Activated T-cell treated with anti-CD3 and anti-CD28 coated beads, Interleukin-2, amount 50 U/mL, for 72 hours (primary cell): ENCODE measurements around the gene UBE2E2. TPM values are rescaled to one million over a fixed set of nuclear protein-coding genes. Genes with fewer than 3 reads are reported as not detected.
A peak's percentile ranks its signal among the peaks of the same experiment; 100 is the strongest.

ENCODE experiments used
- ATAC-seq, 2 donors: fragments of 150-1000 bp; cut with Tn5 transposase; replicated peaks in 1 of 2; 2 replicates each; pipeline ENCODE4 v1.10.0; 2021; ENCODE audit warnings: moderate library complexity in 2 of 2, mild to moderate bottlenecking in 1 of 2
- DNase-seq, 2 donors: peaks; one replicate each; pipeline ENCODE4 v3.0.0; 2021 to 2022; ENCODE audit warnings: mixed read lengths in 1 of 2
- H3K27ac Mint-ChIP-seq: one replicate; pipeline ENCODE4 v1.8.0; 2022; ENCODE audit warnings: mild to moderate bottlenecking, moderate library complexity, mixed read lengths
- H3K27me3 Mint-ChIP-seq: one replicate; pipeline ENCODE4 v1.8.0; 2022; ENCODE audit warnings: low read depth, mixed read lengths
- H3K36me3 Mint-ChIP-seq, 2 donors: one replicate each; pipeline ENCODE4 v1.8.0; 2022; ENCODE audit warnings: mixed read lengths in 2 of 2, mild to moderate bottlenecking in 1 of 2; ENCODE audit not compliant: insufficient read depth in 2 of 2
- H3K4me1 Mint-ChIP-seq: one replicate; pipeline ENCODE4 v1.8.0; 2022; ENCODE audit warnings: low read depth, mixed read lengths
- H3K4me3 Mint-ChIP-seq, 2 donors: one replicate each; pipeline ENCODE4 v1.8.0; 2022; ENCODE audit warnings: mild to moderate bottlenecking in 2 of 2, mixed read lengths in 2 of 2, moderate library complexity in 2 of 2
- H3K9me3 Mint-ChIP-seq, 2 donors: one replicate each; pipeline ENCODE4 v1.8.0; 2022; ENCODE audit warnings: mixed read lengths in 2 of 2
- total RNA-seq, 2 donors: library from RNA; stranded (reverse); gene quantifications; one replicate each; pipeline ENCODE4 v1.2.3, GENCODE V29; 2022

UBE2E2 gene
- total RNA-seq, 2 donors from 2014 or later, result 11.8 to 11.9 TPM

DNA sequence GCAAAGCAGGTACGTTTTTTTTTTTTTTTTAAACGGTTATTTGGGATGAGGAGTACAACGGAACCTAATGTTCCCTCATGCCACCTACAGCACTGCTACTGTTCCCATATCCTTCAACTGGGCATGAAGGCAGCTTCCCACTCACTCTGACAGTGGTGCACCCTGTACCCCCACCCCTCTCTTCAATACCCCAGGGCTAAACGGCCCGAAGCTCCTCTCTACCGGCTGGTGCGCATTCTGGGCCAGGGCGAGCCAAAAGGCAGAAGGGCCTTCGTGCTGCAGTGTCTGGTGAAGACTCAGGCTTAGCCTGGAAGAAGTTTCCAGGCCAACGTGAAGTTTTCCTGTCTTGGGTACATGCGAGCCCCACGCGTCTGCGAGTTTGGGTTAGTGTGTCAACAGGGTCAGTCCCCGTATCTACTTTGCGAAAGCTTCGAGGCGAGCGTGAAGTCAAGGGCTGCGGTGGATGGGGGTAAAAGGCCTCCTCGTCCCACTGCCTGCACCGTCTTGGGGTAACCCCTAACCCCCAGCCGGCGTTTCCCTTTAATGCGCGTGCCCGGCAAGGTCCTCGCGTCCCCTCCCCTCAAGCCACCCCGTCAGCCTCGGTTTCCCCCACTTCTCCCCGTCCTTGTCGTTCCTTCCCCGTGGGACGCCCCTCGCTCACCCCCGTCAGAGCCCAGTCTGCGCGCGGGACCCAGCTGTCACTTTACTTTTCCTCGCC, 765 bp upstream of the UBE2E2 start:
- Mint-ChIP-seq H3K36me3 (peaks cover 0 to 7% of the 10 kb centered on the region in 2 donors), H3K4me1 (peaks cover 22% of the 10 kb centered on the region), H3K4me3 (peak overlapping the region; percentile 76 to 82), H3K27me3 (peaks cover 18% of the 10 kb centered on the region), H3K27ac (no peak overlapping the region), H3K9me3 (no peaks in the 10 kb centered on the region)
- ATAC-seq (peak; percentile 47 to 57), DNase-seq (no peak)

DNA sequence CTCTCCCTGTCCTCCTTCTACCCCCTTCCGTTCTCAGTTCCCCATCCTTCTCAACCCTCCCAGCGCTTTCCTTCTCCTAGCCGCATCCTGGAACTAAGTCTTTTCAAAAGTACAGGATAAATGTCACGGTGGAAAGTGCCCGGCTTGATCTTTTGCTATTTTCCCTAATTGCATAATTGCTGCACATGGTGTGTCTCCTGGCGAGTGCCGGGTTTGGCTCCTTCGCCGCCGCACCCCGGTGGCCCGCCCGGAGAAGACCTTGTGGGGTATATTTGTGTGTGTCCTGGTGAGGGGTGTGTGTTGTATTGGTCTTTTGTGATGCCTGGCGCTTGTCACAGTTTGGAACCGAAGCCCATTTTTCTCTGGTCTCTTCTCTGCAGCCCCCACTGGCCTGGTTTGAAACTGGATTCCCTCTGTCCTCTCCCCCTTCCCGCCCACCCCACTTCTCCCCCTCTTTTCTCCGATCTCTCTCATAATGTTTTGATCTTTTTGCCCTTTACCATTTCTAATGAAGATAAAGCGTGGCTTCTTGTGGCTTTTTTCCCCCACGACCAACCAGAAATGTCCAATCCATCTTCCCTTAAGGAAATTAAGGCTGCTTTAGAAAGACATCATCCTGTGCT, 692 bp downstream of the UBE2E2 start:
- no peak for ATAC-seq
- H3K27ac Mint-ChIP-seq, result peak overlapping the region; percentile 61

DNA sequence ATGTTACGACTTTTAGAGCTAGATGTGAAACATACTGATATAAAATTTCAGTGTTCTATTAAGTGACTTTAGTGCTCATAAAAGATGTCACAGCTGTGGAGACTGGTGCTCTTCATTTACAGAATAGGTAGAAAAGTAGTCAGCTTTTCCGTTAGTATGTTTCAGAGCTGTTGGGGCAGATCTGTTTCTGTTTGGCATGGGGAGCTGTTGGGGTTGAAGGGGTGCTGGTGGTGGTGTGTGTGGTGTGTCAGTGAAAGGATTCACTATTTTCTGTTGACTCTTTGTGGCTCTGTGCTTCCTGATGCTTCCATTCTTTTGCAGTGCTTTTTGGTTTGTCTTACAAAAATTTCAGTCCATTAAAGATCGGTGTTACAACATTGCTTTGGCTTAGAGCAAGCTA, 3.2 kb downstream of the UBE2E2 start:
- H3K4me3 Mint-ChIP-seq, result no peak overlapping the region
- peaks cover 0 to 12% of the 10 kb centered on the region in 2 donors for H3K36me3 Mint-ChIP-seq
- H3K4me1 Mint-ChIP-seq, result peaks cover 42% of the 10 kb centered on the region
- peak overlapping the region; percentile 12 for H3K27ac Mint-ChIP-seq
- H3K9me3 Mint-ChIP-seq, result no peaks in the 10 kb centered on the region
- peak in 1 of 2 donors; percentile 23 for ATAC-seq
- DNase-seq, result peak; percentile 2 to 32
- peaks cover 5% of the 10 kb centered on the region for H3K27me3 Mint-ChIP-seq

More for the DNA sequence above, 692 bp downstream of the UBE2E2 start:
- H3K4me1 Mint-ChIP-seq, result peaks cover 28% of the 10 kb centered on the region
- H3K36me3 Mint-ChIP-seq, result peaks cover 0 to 7% of the 10 kb centered on the region in 2 donors
- peak overlapping the region; percentile 87 to 91 for H3K4me3 Mint-ChIP-seq
- DNase-seq, result peak; percentile 10 to 18
- peaks cover 18% of the 10 kb centered on the region for H3K27me3 Mint-ChIP-seq
- H3K9me3 Mint-ChIP-seq, result no peaks in the 10 kb centered on the region

DNA sequence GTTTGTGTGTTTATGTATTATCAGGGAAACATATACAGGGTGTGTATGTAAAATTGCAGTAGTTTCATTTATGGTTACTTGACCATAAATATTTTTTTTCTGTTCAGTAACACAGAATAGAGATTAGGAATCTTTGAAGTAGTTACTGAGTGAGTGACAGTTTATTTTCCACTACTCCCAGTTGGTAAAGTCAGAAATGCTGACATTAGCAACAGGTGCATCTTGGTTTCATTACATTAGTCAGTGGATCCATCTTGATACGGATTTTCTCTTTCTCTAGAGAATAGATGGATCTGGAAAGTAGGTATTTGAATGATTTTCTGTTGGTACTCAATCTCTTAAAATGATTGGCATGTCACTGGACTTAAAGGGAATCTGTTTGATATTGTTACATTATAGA, 6.0 kb downstream of the UBE2E2 start:
- Mint-ChIP-seq H3K4me1 (peaks cover 36% of the 10 kb centered on the region), H3K27ac (no peak overlapping the region), H3K9me3 (no peaks in the 10 kb centered on the region), H3K36me3 (peaks cover 0 to 6% of the 10 kb centered on the region in 2 donors), H3K4me3 (no peak overlapping the region), H3K27me3 (no peaks in the 10 kb centered on the region)
- ATAC-seq (no peak), DNase-seq (no peak)

DNA sequence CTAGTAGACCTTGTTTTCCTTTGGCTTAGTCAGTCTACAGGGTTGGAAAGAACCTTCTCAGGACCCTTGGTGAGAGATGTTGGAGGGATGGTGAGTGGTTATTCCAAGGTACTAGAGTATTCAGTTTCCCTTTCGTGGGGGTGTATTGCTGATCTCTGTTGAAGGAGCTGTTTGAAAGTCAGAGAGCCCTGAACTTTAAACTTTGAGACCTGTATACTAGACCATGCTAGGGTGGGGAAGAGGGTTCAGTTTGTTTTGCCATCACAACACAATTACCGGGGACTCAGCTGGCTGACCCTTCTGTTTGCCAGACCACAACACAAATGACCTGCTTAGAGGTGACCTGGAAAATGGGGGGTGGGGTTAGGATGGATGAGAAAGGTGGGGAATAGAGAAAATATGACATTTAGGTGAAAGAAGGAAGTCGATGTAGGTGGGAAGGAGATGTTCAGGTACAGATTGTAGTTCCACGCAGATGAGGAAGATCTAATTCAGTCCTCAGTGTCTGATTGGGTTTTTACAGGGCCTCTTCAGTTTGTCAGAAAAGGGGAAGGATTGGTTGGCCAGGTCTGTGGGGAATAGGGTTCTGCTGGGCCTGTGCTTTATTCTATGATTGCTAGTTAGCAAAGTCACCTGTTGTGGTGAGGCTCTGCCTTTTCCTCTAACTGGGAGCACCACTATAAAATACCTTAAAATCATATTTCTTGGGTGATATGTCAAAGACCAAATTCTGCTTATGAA, 6.8 kb downstream of the UBE2E2 start:
- ATAC-seq (no peak), DNase-seq (no peak)
- Mint-ChIP-seq H3K36me3 (peaks cover 0 to 5% of the 10 kb centered on the region in 2 donors), H3K27ac (no peak overlapping the region), H3K4me3 (no peak overlapping the region), H3K9me3 (no peaks in the 10 kb centered on the region), H3K27me3 (no peaks in the 10 kb centered on the region), H3K4me1 (peaks cover 31% of the 10 kb centered on the region)

DNA sequence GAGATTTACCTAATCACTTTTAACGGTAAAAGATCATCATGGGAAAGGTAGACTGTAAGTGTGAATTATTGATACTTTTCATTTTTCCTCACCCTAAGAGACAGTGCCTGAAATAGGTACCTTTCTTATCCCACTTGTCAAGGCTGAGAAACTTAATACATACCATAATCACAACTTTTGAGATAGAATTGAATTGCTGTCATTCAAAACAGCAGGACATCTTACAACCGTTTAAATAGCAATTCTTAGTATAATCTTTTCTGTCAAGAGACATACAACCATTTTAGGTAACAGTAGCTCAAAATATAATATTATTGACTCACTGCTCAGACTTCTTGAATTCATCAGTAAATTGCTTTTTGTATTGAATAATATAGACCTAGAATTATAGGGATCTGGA, 10.7 kb downstream of the UBE2E2 start:
- H3K4me3 Mint-ChIP-seq, result no peak overlapping the region
- peaks cover 0 to 5% of the 10 kb centered on the region in 2 donors for H3K36me3 Mint-ChIP-seq
- ATAC-seq (no peak), DNase-seq (no peak)
- no peaks in the 10 kb centered on the region for H3K9me3 Mint-ChIP-seq
- no peaks in the 10 kb centered on the region for H3K27me3 Mint-ChIP-seq
- no peak overlapping the region for H3K27ac Mint-ChIP-seq
- peaks cover 14% of the 10 kb centered on the region for H3K4me1 Mint-ChIP-seq

DNA sequence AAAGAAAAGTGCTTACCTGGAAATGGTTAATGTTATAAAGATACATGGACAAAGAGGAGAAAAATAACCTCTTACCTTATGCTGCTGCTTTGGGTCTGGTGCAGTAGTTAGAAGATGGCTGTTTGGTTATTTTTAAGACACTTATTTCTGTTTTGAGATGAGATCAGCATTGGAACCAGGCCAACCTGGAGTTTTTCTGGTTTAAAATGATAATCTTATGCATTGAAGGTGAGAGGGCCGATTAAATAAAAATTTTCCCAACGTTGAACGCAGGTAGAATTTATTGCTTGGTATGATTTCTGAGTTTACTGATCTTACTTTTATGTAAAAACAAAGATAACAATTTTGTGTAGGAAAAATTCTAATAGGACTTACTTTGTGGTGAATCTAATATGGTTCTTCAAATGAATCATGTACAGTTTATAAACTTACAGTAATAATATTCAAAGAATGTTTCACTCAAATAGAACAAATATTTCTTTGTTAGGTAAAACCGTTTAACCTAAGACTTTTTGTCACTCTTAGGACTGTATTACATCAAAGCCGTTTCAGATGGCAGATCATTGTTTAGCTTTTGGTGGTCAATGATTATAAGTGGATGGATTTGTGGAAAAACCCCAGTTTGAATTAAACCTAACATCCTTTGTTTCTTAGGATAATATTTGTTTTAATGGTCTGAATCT, 14.9 kb downstream of the UBE2E2 start:
- H3K4me1 Mint-ChIP-seq, result peaks cover 13% of the 10 kb centered on the region
- no peaks in the 10 kb centered on the region for H3K27me3 Mint-ChIP-seq
- no peak overlapping the region for H3K27ac Mint-ChIP-seq
- peaks cover 1 to 5% of the 10 kb centered on the region in 2 donors for H3K36me3 Mint-ChIP-seq
- no peak overlapping the region for H3K4me3 Mint-ChIP-seq
- ATAC-seq (no peak), DNase-seq (no peak)
- peaks cover 1 to 2% of the 10 kb centered on the region in 2 donors for H3K9me3 Mint-ChIP-seq

DNA sequence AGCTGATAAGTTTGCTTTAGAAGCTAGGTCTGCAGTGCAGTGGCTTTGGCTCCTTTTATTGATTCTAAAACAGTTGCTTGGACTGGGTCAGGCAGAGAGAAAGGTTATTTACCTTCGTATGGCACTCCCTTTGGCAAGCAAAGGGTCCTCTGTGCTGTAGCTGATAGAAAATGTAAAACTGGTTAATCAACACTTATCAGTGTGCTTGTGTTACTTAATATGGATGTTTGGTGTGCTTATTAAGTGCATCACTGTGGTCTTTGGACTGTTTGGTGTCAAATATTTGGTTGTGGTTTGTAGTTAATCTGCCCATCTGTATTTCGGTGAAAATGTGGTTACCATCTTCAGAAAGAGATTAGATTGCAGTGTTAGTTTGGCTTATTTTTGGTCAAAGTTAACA, 16.0 kb downstream of the UBE2E2 start:
- Mint-ChIP-seq H3K4me3 (no peak overlapping the region), H3K9me3 (peaks cover 2 to 6% of the 10 kb centered on the region in 2 donors), H3K4me1 (peaks cover 13% of the 10 kb centered on the region), H3K27ac (no peak overlapping the region), H3K36me3 (peaks cover 1 to 7% of the 10 kb centered on the region in 2 donors), H3K27me3 (no peaks in the 10 kb centered on the region)
- ATAC-seq (no peak), DNase-seq (no peak)

DNA sequence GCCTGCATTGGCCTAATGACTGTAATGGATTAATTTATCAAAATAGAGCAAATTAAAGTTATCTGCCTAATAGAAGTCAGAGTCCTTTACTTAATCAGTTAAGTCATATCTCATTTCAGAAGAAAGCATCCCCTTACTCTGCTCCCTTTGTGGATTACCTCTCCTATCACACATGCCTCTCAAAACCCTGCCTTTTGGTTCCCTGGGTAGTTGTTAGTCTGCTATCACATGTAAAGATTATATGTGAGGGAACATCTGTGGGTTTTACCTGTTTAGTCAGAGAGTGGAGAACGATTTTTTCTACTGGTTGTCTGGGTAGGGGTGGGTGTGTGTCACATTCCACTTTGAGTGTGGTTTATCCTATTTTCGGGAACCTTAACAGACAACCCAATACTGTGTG, 16.4 kb downstream of the UBE2E2 start:
- Mint-ChIP-seq H3K36me3 (peaks cover 3 to 10% of the 10 kb centered on the region in 2 donors), H3K27ac (no peak overlapping the region), H3K4me1 (peaks cover 13% of the 10 kb centered on the region), H3K4me3 (no peak overlapping the region), H3K9me3 (peaks cover 3 to 6% of the 10 kb centered on the region in 2 donors), H3K27me3 (no peaks in the 10 kb centered on the region)
- ATAC-seq, result no peak
- DNase-seq, result no peak

DNA sequence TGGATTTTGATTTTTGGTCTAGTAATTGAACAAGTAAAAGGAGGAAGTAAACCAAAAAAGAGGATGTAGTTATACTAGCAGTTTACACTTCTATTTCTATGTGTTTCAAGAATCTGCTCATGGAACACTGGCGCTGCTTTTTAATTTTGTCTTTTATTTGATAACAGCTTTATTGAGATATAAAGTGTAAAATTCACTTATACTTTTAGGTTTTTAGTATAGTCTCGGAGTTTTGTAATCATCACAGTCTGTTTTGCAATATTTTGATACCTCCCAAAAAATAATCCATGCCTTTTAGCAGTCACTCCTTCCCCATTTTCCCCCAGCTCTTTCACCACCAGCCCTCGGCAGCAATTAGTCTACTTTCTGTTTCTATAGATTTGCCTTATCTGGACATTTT, 18.0 kb downstream of the UBE2E2 start:
- DNase-seq (no peak), ATAC-seq (no peak)
- peaks cover 6 to 7% of the 10 kb centered on the region in 2 donors for H3K9me3 Mint-ChIP-seq
- H3K36me3 Mint-ChIP-seq, result peaks cover 4 to 15% of the 10 kb centered on the region in 2 donors
- H3K4me1 Mint-ChIP-seq, result peaks cover 13% of the 10 kb centered on the region
- H3K4me3 Mint-ChIP-seq, result no peak overlapping the region
- H3K27ac Mint-ChIP-seq, result no peak overlapping the region
- no peaks in the 10 kb centered on the region for H3K27me3 Mint-ChIP-seq

DNA sequence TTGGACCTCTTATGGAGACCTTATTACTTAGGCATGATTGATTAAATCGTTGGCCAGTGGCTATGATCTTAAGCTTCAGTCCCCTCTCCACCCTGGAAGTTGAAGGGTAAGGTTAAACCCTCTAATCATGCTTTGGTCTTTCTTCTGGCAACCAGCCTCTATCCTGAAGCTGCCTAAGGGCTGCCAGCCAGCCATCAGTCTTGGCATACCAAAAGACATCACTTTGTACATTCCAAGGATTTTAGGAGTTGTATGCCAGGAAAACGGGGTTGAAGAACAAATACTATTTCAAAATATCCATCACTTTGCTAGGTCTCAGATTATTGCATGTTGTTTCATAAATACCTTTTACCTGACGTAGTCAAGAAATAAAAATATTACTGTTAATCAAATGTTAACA, 28.9 kb downstream of the UBE2E2 start:
- ATAC-seq, result no peak
- DNase-seq, result no peak
- H3K27ac Mint-ChIP-seq, result no peak overlapping the region
- peaks cover 2 to 4% of the 10 kb centered on the region in 2 donors for H3K9me3 Mint-ChIP-seq
- H3K36me3 Mint-ChIP-seq, result no peaks in the 10 kb centered on the region
- no peaks in the 10 kb centered on the region for H3K27me3 Mint-ChIP-seq
- H3K4me3 Mint-ChIP-seq, result no peak overlapping the region
- H3K4me1 Mint-ChIP-seq, result peaks cover 8% of the 10 kb centered on the region

DNA sequence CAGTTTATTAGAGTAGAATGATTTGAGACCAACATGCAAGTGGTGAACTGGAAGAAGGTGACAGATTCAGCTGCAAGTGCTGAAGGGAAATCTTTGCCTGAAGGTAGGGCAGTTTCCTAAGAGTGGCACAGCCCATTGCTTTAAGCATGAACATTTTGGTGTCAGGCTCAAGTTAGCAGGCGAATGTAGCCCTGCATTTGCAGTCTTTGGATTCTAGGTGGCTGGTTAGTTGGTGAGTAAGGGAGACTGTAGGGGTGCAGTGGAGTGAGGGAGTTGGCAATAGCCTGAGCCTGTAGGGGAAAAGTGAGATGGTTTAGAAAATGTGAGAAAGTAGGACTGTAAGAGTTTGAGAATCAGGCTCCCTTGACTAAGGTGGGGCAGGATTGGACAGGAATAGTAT, 29.7 kb downstream of the UBE2E2 start:
- Mint-ChIP-seq H3K27ac (no peak overlapping the region), H3K9me3 (peaks cover 2 to 4% of the 10 kb centered on the region in 2 donors), H3K4me3 (no peak overlapping the region), H3K4me1 (peaks cover 8% of the 10 kb centered on the region), H3K36me3 (no peaks in the 10 kb centered on the region), H3K27me3 (no peaks in the 10 kb centered on the region)
- no peak for ATAC-seq
- DNase-seq, result no peak

DNA sequence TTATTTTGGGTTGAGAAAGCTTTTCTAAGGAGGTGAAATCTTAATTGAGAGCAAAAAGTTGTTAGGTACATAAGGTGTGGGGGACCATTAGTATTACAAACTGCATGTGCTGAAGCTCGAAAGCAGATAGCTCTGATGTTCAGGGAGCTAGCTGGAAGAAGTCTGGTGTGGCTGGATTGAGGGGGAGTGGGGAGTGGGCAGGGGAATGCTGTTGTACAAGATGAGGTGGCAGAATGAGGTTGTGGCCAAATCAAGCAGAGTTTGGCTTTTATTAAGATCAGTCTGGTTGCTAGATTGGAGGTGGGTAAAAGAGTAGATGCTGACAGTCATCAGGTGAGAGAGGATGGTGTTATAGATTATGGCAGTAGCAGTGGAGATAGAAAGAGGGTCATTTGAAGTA, 32.1 kb downstream of the UBE2E2 start:
- no peak overlapping the region for H3K4me3 Mint-ChIP-seq
- no peak overlapping the region for H3K27ac Mint-ChIP-seq
- ATAC-seq (no peak), DNase-seq (no peak)
- no peaks in the 10 kb centered on the region for H3K27me3 Mint-ChIP-seq
- H3K9me3 Mint-ChIP-seq, result peaks cover 2 to 4% of the 10 kb centered on the region in 2 donors
- H3K4me1 Mint-ChIP-seq, result peaks cover 8% of the 10 kb centered on the region
- H3K36me3 Mint-ChIP-seq, result no peaks in the 10 kb centered on the region
